CD4-positive, alpha-beta T cell treated with Interleukin-1 beta for 1 hour (primary cell): Measurements from ENCODE around the gene PRPF38A.

Experiments
- DNase-seq, 2 donors: peaks; one replicate each; pipeline ENCODE4 v3.0.0-alpha.2; 2020 to 2022

Gene PRPF38A

DNA sequence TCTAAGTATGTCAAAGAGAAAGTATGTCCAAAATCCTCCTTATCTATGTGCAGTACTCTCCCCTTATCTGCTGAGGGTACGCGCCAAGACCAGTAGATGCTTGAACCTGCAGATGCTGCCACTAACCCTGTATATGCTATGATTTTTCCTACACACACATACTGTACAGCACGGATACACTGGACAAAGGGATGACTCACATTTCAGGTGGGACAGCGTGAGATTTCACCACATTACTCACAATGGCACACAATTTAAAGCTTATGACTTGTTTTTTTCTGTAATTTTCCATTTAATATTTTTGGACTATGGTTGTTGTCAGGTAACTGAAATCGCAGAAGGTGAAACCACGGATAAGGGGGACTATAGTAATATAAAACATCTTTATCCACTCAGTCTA is 4.3 kb upstream of the PRPF38A start:
- DNase-seq = no peak

DNA sequence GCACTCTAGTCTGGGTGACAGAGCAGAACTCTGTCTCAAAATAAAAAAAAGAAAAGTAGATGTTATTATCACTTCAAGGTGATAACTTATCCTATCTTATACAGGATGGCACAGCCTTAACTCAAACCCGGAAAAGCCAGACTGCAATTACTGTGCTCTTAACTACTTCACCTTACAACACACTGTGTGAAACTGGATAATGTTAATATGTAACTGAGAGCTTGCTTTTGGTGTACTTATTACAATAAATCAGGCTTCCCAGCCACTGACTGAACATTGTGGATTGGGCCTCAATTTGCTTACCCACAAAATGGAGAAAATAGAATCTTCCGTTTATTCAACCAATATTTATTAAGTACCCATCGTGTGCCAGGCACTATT is 1.6 kb upstream of the PRPF38A start:
- no peak for DNase-seq

DNA sequence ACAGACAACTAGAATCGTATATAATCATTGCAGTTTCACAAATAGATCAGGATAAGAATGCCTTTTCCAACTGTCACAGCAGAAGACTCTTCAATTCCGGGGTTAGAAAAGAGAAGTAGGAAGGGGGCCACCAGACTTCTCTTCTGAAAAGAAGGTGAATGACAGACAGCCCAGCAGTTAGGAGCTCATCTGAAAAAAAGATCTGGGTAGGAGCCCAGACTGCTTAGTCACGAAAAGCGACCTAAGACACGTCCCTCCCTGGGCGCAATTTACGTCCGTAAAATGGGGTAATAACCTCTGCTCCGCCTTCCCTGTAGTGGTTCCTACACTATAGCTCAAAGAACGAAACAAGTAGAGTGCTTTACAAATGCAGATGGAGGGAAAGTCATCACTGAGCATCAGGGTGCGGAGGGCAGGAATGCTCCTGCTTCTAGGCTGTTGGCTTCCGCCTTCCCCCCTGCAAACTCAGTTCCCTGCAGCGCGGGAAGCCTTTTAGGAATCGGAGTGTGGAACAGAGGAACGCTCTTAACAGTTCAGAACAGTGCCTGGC is 761 bp upstream of the PRPF38A start:
- peak; percentile 45 to 58 for DNase-seq

- no peak for DNase-seq
Observed at GRCh38 chr1:52404975-52405338, 555 bp downstream of the PRPF38A start.

DNA sequence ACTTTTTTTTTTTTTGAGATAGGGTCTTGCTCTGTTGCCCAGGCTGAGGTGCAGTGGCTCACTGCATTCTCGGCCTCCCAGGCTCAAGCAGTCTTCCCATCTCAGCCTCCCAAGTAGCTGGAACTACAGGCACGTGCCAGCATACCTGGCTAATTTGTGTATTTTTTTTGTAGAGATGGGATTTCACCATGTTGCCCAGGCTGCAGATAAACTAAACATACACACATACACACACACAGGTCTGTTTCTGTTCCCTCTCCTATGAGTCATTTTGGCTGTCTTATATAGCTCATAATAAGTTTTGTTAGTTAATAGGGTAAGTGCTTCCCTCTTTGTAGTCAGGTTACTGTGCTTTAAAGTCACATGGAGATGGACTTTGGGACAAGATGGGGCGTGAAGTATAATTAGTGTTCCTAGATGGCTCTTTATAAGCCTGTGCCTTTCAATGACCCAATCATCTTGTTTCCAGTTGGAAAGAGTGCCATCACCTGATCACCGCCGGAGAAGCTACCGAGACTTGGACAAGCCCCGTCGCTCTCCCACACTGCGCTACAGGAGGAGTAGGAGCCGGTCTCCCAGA is 9.1 kb downstream of the PRPF38A start:
- no peak for DNase-seq

DNA sequence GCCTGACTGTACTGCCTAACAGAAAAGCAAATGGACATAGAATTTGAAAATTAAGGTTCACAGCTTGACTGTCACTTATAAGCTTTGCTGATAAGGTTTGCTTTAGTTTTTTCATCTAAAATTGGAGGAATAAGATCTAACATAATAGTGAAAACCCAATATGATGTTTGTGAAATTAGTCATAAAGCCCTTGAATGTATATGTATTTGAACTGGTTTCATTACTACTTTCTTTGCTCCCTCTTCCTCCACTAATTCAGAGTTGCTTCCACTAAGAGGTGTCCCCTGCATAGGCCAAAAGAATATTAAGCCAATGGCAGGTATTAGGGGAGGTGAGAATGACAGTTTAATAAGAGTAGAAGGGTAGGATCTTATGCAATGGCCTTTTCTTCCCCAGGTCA is 10.5 kb downstream of the PRPF38A start:
- no peak for DNase-seq

- DNase-seq = no peak
Observed at GRCh38 chr1:52416811-52417210, 12.4 kb downstream of the PRPF38A start.

DNA sequence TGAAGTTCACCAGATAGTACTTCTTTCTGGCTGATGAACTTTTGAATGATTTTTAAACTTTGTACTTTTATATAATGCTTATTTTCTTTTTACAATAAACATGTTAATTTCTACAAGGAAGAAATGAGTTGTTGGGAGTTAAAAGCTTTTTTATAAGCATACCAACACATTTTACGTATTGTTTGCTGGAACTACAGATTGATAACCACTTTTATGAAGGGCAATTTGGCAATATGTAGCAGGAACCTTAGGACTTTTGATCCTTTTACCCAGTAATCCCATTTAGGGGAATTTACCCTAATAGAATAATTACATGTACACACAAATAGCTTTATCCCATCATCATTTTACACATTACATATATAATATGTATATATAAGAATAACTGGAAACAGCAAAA is 16.3 kb downstream of the PRPF38A start:
- no peak for DNase-seq

GRCh38 chr1:52423055-52423454 is 18.7 kb downstream of the PRPF38A start:
- DNase-seq = no peak

DNA sequence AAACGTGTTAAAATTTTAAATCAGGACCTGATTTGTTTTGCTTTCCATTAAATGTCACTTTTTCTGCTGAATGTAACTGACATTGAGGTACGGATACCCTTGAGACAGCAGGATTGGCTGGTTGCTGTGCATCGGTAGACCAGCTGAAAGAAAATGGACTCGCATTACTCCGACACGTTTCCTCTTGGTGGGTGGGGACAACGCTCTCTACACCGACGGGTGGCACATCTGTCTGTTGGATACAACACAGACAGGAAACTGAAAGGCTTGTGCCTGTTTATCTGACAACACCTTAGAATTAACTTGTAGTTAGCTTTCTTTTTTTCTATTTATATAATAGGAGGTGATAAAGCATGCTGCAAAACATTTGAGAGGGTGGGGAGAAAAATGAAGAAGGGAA is 19.4 kb downstream of the PRPF38A start:
- DNase-seq = peak; percentile 78 to 85

DNA sequence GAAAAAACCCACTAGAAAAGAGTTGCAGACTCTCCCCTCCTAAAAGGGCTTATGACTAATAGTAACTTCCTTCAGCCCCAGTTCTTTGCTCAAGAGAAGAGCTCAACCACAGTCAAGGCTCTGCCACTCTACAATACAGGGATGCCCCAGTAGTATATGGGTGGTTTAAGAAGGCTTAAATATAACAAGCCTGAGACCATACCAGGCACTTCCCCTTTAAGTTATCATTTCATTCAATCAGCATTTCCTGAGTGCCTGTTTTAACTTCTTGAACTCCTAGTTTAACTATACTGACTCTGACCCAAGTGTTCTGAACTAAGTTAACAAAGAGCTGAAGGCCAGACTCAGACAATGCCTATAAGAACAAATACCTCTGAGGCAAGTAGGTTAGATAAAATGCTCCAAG is 19.8 kb downstream of the PRPF38A start:
- peak; percentile 30 to 75 for DNase-seq

GRCh38 chr1:52424813-52425212 is 20.4 kb downstream of the PRPF38A start:
- peak in 1 of 2 donors; percentile 12 for DNase-seq

DNA sequence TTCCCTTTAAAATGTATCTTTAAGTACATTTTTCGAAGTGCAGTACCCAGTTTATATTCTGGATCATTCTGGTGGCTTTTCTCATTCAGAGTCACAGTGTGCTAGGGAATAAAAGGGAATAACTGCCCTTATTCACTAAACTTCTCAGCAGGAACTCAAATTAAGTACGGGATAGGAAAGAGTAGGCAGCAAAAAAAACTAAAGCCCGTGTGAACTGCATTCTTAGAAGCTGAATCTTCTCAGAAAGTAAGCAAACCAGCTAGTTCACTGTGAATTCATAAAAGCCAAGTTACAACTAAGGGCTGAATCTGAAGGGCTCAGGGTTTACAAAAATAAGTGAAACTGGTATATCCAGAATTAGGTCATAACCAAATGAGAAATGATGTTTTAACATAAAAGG is 22.0 kb downstream of the PRPF38A start:
- DNase-seq = no peak

DNA sequence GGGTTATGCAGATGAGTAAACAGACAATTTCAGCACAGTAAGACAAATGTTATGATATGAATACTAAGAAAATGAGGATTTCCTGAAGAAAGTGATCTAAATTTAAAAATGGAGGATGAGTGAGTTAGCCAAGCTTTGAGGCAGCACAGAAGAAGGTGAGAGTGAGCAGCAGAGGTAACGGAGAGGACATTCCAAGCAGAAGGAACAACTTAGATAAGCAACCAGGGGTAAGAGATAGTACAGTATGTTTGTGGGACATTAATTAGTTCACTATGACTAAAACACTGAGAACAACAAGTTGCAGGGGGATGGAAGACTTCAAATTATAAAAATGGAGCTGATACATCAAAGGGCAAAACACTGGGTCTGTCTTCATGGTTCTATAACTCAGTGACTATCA is 22.8 kb downstream of the PRPF38A start:
- no peak for DNase-seq

- DNase-seq = no peak
Observed at GRCh38 chr1:52432807-52433206, 28.4 kb downstream of the PRPF38A start.

GRCh38 chr1:52435211-52435610 is 30.8 kb downstream of the PRPF38A start:
- no peak for DNase-seq

DNA sequence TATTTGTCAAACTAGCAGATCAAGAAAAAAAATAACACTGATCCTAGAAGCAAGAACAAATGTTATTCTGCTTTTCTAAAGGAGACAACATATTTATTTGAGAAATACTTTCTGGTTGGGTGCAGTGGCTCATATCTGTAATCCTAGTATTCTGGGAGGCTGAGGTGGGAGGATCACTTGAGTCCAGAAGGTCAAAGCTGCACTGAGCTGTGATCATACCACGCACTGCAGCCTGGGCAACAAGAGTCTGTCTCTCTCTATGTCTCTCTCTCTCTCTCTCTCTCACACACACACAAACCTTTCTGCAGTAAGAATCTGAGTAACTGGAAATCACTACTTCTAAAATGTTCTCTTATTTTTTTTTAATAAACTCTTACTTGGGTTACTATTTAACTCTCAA is 31.2 kb downstream of the PRPF38A start:
- DNase-seq = no peak

- no peak for DNase-seq
Observed at GRCh38 chr1:52436817-52437216, 32.4 kb downstream of the PRPF38A start.

- no peak for DNase-seq
Observed at GRCh38 chr1:52439976-52440375, 35.6 kb downstream of the PRPF38A start.

GRCh38 chr1:52444463-52444862 is 40.1 kb downstream of the PRPF38A start:
- DNase-seq = no peak

DNA sequence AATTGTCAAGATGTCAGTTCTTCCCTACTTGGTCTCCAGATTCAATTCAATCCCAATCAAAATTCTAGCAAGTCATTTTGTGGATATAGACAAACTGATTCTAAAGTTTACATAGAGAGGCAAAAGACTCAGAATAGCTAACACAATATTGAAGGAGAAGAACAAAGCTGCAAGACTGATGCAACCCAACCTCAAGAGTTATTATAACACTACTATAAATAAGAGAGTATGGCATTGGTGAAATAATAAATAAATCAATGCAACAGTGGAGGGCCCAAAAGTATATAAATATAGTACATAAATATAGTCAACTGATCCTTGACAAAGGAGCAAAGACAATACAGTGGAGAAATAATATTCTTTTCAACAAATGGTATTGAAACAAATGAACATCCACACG is 49.7 kb downstream of the PRPF38A start:
- no peak for DNase-seq

DNA sequence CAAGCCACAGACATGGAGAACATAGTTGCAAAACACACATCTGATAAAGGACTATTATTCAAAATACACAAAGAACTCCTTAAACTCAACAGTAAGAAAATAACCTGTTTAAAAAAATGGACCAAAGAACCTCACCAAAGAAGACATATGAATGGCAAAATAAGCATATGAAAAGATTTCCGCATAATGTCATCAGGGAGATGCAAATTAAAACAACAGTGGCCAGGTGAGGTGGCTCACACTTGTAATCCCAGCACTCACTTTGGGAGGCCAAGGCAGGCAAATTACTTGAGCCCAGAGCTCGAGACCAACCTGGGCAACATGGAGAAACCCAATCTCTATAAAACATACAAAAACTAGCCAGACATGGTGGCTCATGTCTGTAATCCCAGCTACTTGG is 50.4 kb downstream of the PRPF38A start:
- no peak for DNase-seq

- DNase-seq = no peak
Observed at GRCh38 chr1:52455686-52456085, 51.3 kb downstream of the PRPF38A start.

- no peak for DNase-seq
Observed at GRCh38 chr1:52460694-52461093, 56.3 kb downstream of the PRPF38A start.

DNA sequence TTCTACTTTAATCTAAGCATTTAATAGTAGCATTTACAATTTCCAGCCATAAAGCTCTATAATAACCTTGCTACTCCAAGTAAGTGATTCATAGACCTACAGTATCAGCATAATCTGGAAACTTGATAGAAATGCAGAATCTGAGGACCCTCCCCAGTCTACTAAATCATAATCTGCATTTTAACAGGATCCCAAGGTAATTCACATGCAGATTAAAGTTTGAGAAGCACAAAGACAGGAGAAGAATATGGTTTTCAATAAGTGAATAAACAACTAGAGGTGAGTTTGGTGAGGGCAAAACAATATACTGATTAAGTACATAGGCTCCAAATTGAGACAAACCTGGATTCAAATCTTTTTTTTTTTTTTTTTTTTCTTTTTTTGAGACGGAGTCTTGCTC is 57.4 kb downstream of the PRPF38A start:
- no peak for DNase-seq

DNA sequence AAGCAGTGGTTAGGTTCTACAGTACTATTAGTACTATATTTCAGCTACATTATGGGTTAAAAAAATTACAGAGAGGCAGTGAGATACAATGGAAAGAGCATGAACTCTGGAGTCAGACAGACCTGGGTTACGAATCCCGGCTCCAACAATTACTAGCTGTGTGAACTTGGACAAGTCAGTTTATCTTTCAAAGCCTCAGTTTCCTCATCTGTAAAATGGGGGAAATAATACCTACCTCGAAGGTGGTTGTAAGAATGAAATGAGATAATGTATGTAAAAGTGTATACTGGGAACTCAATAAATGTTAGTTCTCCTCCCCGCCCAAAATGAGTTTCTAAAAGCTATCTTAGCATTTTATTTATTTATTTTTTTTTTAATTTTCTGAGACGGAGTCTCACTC is 59.5 kb downstream of the PRPF38A start:
- no peak for DNase-seq
